ENCODE measurements around the gene ARVCF. TPM values are rescaled to one million over a fixed set of nuclear protein-coding genes. Genes with fewer than 3 reads are reported as not detected.

ARVCF gene
- total RNA-seq, 1 donor from 2014 or later: 74.5 TPM

- DNase-seq (ENCODE audit: low read depth): no peak
- TF ChIP-seq CTCF (IDR thresholded peaks at IDR 0.05; ENCODE audit: insufficient read depth, low read length, poor library complexity, severe bottlenecking): no peak
- Histone ChIP-seq H3K36me3 (ENCODE audit: control insufficient read depth, insufficient read depth, low read length) (no peaks in the 10 kb centered on the region), H3K4me3 (ENCODE audit: low read depth, low read length) (no peak overlapping the region), H3K27me3 (ENCODE audit: control insufficient read depth, insufficient read depth, low read length) (no peaks in the 10 kb centered on the region)
Measured at GRCh38 chr22:20001082-20001638, 15.5 kb downstream of the ARVCF start.

DNA sequence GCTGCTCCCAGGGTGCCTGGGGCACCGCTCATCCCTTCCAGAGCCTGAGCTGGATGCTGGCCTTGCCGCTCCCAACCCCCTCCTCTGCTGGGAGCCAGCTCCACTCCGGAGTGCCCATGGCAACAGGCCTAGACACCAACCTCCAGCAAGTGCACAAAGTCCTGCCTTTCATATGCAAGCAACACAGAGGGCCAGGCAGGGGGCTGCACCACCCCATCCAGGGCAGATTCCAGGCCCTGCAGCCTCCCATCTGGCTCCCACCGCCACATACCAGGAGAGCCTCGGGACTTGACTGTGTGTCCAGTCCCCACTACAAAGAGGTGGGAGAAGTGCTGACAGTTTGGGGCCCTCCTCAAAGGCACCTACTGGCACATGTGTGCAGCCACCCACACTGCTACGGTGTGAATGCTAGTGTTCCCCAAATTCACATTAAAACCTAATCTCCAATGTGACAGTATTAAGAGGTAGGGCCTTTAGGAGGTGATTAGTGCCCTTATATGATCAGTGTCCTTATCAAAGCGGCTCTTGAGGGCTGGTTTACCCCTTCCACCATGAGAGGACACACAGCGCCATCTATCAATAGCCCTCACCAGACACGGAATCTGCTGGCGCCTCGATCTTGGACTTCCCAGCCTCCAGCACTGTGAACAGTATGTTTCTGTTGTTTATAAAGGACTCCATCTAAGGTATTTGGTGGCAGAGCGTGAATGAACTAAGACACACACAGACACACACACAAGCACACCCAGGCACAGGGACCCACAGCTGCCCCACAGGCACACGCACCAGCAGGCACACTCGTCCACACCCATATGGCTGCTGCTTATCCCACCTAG lies 16.2 kb downstream of the ARVCF start:
- DNase-seq (ENCODE audit: low read depth): no peak
- H3K36me3 ChIP-seq (ENCODE audit: control insufficient read depth, insufficient read depth, low read length): no peaks in the 10 kb centered on the region
- H3K4me3 ChIP-seq (ENCODE audit: low read depth, low read length): no peak overlapping the region
- TF ChIP-seq CTCF (IDR thresholded peaks at IDR 0.05; ENCODE audit: insufficient read depth, low read length, poor library complexity, severe bottlenecking): no peak
- H3K27me3 ChIP-seq (ENCODE audit: control insufficient read depth, insufficient read depth, low read length): no peaks in the 10 kb centered on the region

GRCh38 chr22:19998991-19999820 lies 17.4 kb downstream of the ARVCF start:
- Histone ChIP-seq H3K27me3 (ENCODE audit: control insufficient read depth, insufficient read depth, low read length) (no peaks in the 10 kb centered on the region), H3K36me3 (ENCODE audit: control insufficient read depth, insufficient read depth, low read length) (no peaks in the 10 kb centered on the region), H3K4me3 (ENCODE audit: low read depth, low read length) (no peak overlapping the region)
- no peak for TF ChIP-seq CTCF (IDR thresholded peaks at IDR 0.05; ENCODE audit: insufficient read depth, low read length, poor library complexity, severe bottlenecking)
- DNase-seq (ENCODE audit: low read depth): no peak

DNA sequence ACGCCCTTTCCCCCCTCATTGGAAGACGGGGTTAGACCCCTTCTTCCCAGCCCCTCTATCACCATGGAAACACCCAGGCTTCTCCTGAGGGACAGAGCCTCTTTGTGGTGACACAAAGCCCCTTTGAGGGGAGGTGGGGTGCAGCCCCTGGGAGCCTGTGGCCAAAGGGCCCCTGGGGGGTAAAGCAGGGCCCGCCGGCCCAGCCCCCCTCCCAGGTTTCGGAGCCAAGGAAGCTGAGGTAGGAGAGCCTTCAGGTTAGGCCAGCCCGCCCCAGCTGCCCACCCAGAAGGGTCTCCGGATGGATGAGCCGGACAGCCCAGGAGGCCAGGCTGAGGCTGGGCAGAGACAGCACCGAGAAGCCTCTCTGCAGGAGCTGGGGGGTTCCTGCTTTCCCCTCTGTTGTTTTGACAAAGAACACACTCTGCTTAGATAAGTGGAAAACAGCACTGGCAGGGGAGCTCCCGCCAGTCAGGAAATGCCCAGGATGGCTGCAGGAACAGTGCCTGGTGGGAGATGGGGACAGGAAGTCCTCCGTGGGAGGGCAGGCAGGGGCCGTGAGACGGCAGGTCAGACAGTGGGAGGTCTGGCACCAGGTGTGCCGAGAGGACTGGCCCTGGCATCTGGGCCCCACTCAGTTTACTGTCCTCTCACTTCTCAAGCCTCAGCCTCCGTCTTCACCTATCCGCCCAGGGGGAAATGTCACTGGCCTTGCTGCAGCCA lies 18.2 kb downstream of the ARVCF start:
- H3K4me3 ChIP-seq (ENCODE audit: low read depth, low read length): no peak overlapping the region
- H3K27me3 ChIP-seq (ENCODE audit: control insufficient read depth, insufficient read depth, low read length): no peaks in the 10 kb centered on the region
- DNase-seq (ENCODE audit: low read depth): no peak
- no peaks in the 10 kb centered on the region for H3K36me3 ChIP-seq (ENCODE audit: control insufficient read depth, insufficient read depth, low read length)
- TF ChIP-seq CTCF (IDR thresholded peaks at IDR 0.05; ENCODE audit: insufficient read depth, low read length, poor library complexity, severe bottlenecking): no peak

DNA sequence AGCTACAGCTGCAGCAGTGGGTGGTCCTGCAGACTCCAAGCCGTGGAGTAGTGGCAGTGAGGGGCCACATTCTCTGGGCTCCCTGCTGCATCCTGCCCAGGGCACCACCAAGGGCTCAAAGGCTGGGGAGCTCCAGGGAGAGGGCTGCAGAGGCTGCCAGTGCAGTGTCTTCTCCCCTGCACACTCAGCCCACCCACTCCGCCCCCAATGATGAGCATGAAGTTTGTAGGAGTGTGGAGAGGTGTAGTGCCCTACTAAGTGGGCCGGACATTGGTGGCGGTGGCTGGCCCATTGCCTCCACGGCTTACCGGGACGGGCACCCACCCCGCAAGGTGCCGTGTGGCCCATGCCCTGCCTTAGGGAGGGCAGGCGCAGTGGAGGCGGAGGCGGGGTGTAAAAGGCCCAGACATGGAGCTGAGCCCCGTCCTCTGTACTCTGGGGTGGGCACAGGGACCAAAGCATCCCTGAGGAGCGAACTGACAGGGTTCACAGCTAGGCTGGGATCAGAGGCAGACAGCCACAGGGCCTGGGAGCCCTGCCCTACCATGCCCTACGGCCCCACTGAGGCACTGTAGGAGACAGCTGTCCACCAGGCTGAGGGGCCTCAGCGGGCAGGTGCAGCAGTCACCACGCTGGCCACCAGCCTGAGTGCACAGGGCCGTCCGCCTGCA lies 18.9 kb downstream of the ARVCF start:
- no peaks in the 10 kb centered on the region for H3K27me3 ChIP-seq (ENCODE audit: control insufficient read depth, insufficient read depth, low read length)
- TF ChIP-seq CTCF (IDR thresholded peaks at IDR 0.05; ENCODE audit: insufficient read depth, low read length, poor library complexity, severe bottlenecking): no peak
- H3K36me3 ChIP-seq (ENCODE audit: control insufficient read depth, insufficient read depth, low read length): no peaks in the 10 kb centered on the region
- H3K4me3 ChIP-seq (ENCODE audit: low read depth, low read length): no peak overlapping the region
- DNase-seq (ENCODE audit: low read depth): no peak

Measured in kidney epithelial cell (primary cell).